ENCODE results near the gene TMEM192.

GRCh38 chr4:165137205-165137604 is 24.5 kb upstream of the TMEM192 start:
- TF ChIP-seq CTCF (optimal IDR thresholded peaks at IDR 0.05 in 1 of 3, IDR thresholded peaks at IDR 0.05 in 1 of 3, conservative IDR thresholded peaks at IDR 0.05 in 1 of 3; ENCODE audit: extremely low read depth in 1 of 3, insufficient read depth in 2 of 3, low read length in 3 of 3) (no peak), EZH2 (IDR thresholded peaks at IDR 0.05; ENCODE audit: low read length) (no peak)

Data from keratinocyte (primary cell).